Measurements from ENCODE around the gene ADAMTS9. TPM values are rescaled to one million over a fixed set of nuclear protein-coding genes. Genes with fewer than 3 reads are reported as not detected.

Gene ADAMTS9
- total RNA-seq, 1 experiment from 2014 or later = 0.46 TPM

GRCh38 chr3:64612916-64613526 lies 74.8 kb downstream of the ADAMTS9 start:
- no peaks in the 10 kb centered on the region for H3K79me2 ChIP-seq (ENCODE audit: insufficient read depth, low read length)
- no peaks in the 10 kb centered on the region for H3K9me3 Mint-ChIP-seq
- H2BK15ac ChIP-seq (ENCODE audit: low read depth, low read length) = no peak overlapping the region
- H3K27ac ChIP-seq (ENCODE audit: insufficient read length, low read depth, low read length) = no peak overlapping the region
- H3K4me3 Mint-ChIP-seq = no peak overlapping the region
- no peaks in the 10 kb centered on the region for H3K4me1 Mint-ChIP-seq
- H3K9me3 ChIP-seq (ENCODE audit: control insufficient read depth, low read depth, low read length) = no peaks in the 10 kb centered on the region
- no peak overlapping the region for H3K18ac ChIP-seq (ENCODE audit: insufficient read length, low read depth, low read length)
- no peaks in the 10 kb centered on the region for H3K23me2 ChIP-seq (ENCODE audit: insufficient read length, low read depth, low read length, poor library complexity, severe bottlenecking)
- H2BK20ac ChIP-seq (ENCODE audit: low read depth, low read length, poor library complexity, severe bottlenecking) = no peak overlapping the region
- H2AK5ac ChIP-seq (ENCODE audit: insufficient read length, low read length) = no peak overlapping the region
- no peak overlapping the region for H3K23ac ChIP-seq (ENCODE audit: insufficient read length, low read depth, low read length)
- H3K14ac ChIP-seq (ENCODE audit: insufficient read depth, low read length) = no peak overlapping the region
- no peak overlapping the region for H4K8ac ChIP-seq (replicated peaks; ENCODE audit: insufficient read length, low read depth, low read length)
- H2BK5ac ChIP-seq (ENCODE audit: insufficient read length, low read length) = no peak overlapping the region
- WGBS (ENCODE audit: extremely low coverage, insufficient read length, low lambda C conversion rate) = no CpG with 5 or more reads among the region's 11 CpGs
- no peaks in the 10 kb centered on the region for H3K79me1 ChIP-seq (ENCODE audit: insufficient read depth, low read depth, low read length, poor library complexity, severe bottlenecking)
- H3K56ac ChIP-seq (ENCODE audit: insufficient read length, low read depth, low read length) = no peak overlapping the region
- no peak overlapping the region for H4K91ac ChIP-seq (ENCODE audit: insufficient read length, low read depth, low read length)
- no peak for TF ChIP-seq CTCF (conservative IDR thresholded peaks at IDR 0.05)
- no peak overlapping the region for H4K5ac ChIP-seq (ENCODE audit: insufficient read length, low read depth, low read length)
- H3K27me3 Mint-ChIP-seq (ENCODE audit: low read depth) = peaks cover 1% of the 10 kb centered on the region; the same call in 1 of the 2 replicates
- H3K27me3 ChIP-seq (ENCODE audit: insufficient read depth, low read length) = no peaks in the 10 kb centered on the region
- H4K20me1 ChIP-seq (ENCODE audit: control insufficient read depth, insufficient read depth, insufficient read length) = no peaks in the 10 kb centered on the region
- no peak for DNase-seq
- H2AFZ ChIP-seq (ENCODE audit: low read length) = no peak overlapping the region
- no peaks in the 10 kb centered on the region for H3K36me3 Mint-ChIP-seq (ENCODE audit: insufficient read depth in 1 of 3, low read depth in 3 of 3)
- H3K27ac Mint-ChIP-seq = no peak overlapping the region
- H2BK12ac ChIP-seq (ENCODE audit: insufficient read length, low read depth, low read length) = no peak overlapping the region
- H2BK120ac ChIP-seq (ENCODE audit: low read depth, low read length, poor library complexity, severe bottlenecking) = no peak overlapping the region
- H3T11ph ChIP-seq (ENCODE audit: low read length) = no peak overlapping the region
- no peak overlapping the region for H3K4me2 ChIP-seq (ENCODE audit: insufficient read depth, insufficient read length, low read length)
- no peak overlapping the region for H3K9ac ChIP-seq (ENCODE audit: extremely low read depth, insufficient read length, low read length)
- H3K4me1 ChIP-seq (ENCODE audit: insufficient read depth, low read length) = no peaks in the 10 kb centered on the region
- no peak overlapping the region for H3K4ac ChIP-seq (ENCODE audit: low read depth, low read length)
